GM19351 (cell line): ENCODE results near the gene INPP5D.

Experiments
- ATAC-seq: cut with Tn5 transposase; IDR thresholded peaks from one replicate; pipeline ENCODE4 v1.9.1; 2021; ENCODE audit warnings: mild to moderate bottlenecking, moderate library complexity; ENCODE audit not compliant: unreplicated experiment

Gene INPP5D

GRCh38 chr2:233068762-233069418 lies 8.7 kb downstream of the INPP5D start:
- no peak for ATAC-seq

- no peak for ATAC-seq
Observed at GRCh38 chr2:233072838-233073237, 12.7 kb downstream of the INPP5D start.

GRCh38 chr2:233074106-233074505 lies 14.0 kb downstream of the INPP5D start:
- ATAC-seq, result no peak

- ATAC-seq, result peak; percentile 31
Observed at GRCh38 chr2:233075141-233075965, 15.2 kb downstream of the INPP5D start.

- ATAC-seq, result peak; percentile 57
Observed at GRCh38 chr2:233075966-233076339, 15.8 kb downstream of the INPP5D start.

- no peak for ATAC-seq
Observed at GRCh38 chr2:233076749-233077148, 16.6 kb downstream of the INPP5D start.

- peak; percentile 36 for ATAC-seq
Observed at GRCh38 chr2:233079473-233079877, 19.3 kb downstream of the INPP5D start.

- ATAC-seq, result no peak
Observed at GRCh38 chr2:233079953-233080835, 20.1 kb downstream of the INPP5D start.

- no peak for ATAC-seq
Observed at GRCh38 chr2:233080836-233081229, 20.7 kb downstream of the INPP5D start.

GRCh38 chr2:233081232-233081730 lies 21.1 kb downstream of the INPP5D start:
- ATAC-seq, result no peak

GRCh38 chr2:233081731-233082221 lies 21.6 kb downstream of the INPP5D start:
- ATAC-seq, result peak; percentile 1

- ATAC-seq, result peak; percentile 44
Observed at GRCh38 chr2:233082222-233082930, 22.2 kb downstream of the INPP5D start.

- no peak for ATAC-seq
Observed at GRCh38 chr2:233082931-233083755, 23.0 kb downstream of the INPP5D start.

GRCh38 chr2:233083782-233084181 lies 23.6 kb downstream of the INPP5D start:
- ATAC-seq, result no peak

- no peak for ATAC-seq
Observed at GRCh38 chr2:233084488-233084887, 24.3 kb downstream of the INPP5D start.

GRCh38 chr2:233085037-233085838 lies 25.1 kb downstream of the INPP5D start:
- ATAC-seq, result no peak

- no peak for ATAC-seq
Observed at GRCh38 chr2:233085839-233086150, 25.7 kb downstream of the INPP5D start.

- no peak for ATAC-seq
Observed at GRCh38 chr2:233087713-233088112, 27.6 kb downstream of the INPP5D start.

GRCh38 chr2:233088972-233089345 lies 28.8 kb downstream of the INPP5D start:
- no peak for ATAC-seq
